ENCODE data around the gene PARP14. TPM values are rescaled to one million over a fixed set of nuclear protein-coding genes. Genes with fewer than 3 reads are reported as not detected.

The PARP14 gene
- polyA plus RNA-seq, 2 of the 4 experiments (the other 2 are of a cell fraction), result 7.5 to 23.6 TPM

- CTCF ChIA-PET, result interaction anchor here (0.9 to 2.0 kb wide), 5 partner anchors 8 to 294 kb away, joined by 3 to 14 read pairs (median 4); no protein-coding TSS in a partner anchor
- no peak for FAIRE-seq
Observed at GRCh38 chr3:122687298-122687697, 6.7 kb downstream of the PARP14 start.

GRCh38 chr3:122688996-122689395, 8.4 kb downstream of the PARP14 start:
- ChIA-PET CTCF (interaction anchor here (1.0 to 2.6 kb wide), 4 partner anchors 10 to 73 kb away, joined by 3 to 10 read pairs (median 4); no protein-coding TSS in a partner anchor), POLR2A (no interaction called here)
- 0 out of 6 replicates have a peak overlapping the region, but pooled peaks of 1 of the 2 experiments have one; percentile 17 for H3K27ac ChIP-seq
- WGBS (ENCODE audit: missing lambda C conversion rate), result 78% methylated on average over 4 of the region's 4 CpGs
- no peak for DNase-seq (ENCODE audit: low read depth in 1 of 2, low spot score in 1 of 2)
- H3K4me3 ChIP-seq, result no peak overlapping the region
- no peaks in the 10 kb centered on the region for H3K9me3 ChIP-seq
- no peak for FAIRE-seq
- TF ChIP-seq CBX8 (IDR thresholded peaks at IDR 0.05), result no peak
- no peak overlapping the region for H3K4me2 ChIP-seq
- H3K4me1 ChIP-seq, result peaks cover 21% of the 10 kb centered on the region
- ATAC-seq, result no peak

More at GRCh38 chr3:122687298-122687697, 6.7 kb downstream of the PARP14 start:
- no peak for TF ChIP-seq POLR2A (IDR thresholded peaks at IDR 0.05; ENCODE audit: low read length)
- TF ChIP-seq BHLHE40 (IDR thresholded peaks at IDR 0.05; ENCODE audit: low read depth, low read length), result no peak
- no peak for TF ChIP-seq CBX2 (IDR thresholded peaks at IDR 0.05; ENCODE audit: borderline replicate concordance, low read depth)
- no peak for TF ChIP-seq E2F6 (IDR thresholded peaks at IDR 0.05; ENCODE audit: borderline replicate concordance, low read depth)
- TF ChIP-seq HMGXB4 (CRISPR knock-in tag; IDR thresholded peaks at IDR 0.05; ENCODE audit: borderline replicate concordance), result no peak
- TF ChIP-seq BCL3 (IDR thresholded peaks at IDR 0.05), result no peak
- no peak for TF ChIP-seq RAD21 (conservative IDR thresholded peaks at IDR 0.05 in 1 of 2, IDR thresholded peaks at IDR 0.05 in 1 of 2)
- no peak for TF ChIP-seq RARB (CRISPR knock-in tag; IDR thresholded peaks at IDR 0.05)
- DNase-seq (ENCODE audit: low read depth in 1 of 2, low spot score in 1 of 2), result no peak
- Histone ChIP-seq H3K27ac (no peak overlapping the region), H3K4me1 (peaks cover 21% of the 10 kb centered on the region), H3K4me3 (no peak overlapping the region), H3K4me2 (no peak overlapping the region), H3K9me3 (no peaks in the 10 kb centered on the region)
- WGBS (ENCODE audit: missing lambda C conversion rate), result 96% methylated on average over 2 of the region's 2 CpGs
- POLR2A ChIA-PET, result no interaction called here
- no peak for ATAC-seq

GRCh38 chr3:122689587-122689986, 8.9 kb downstream of the PARP14 start:
- POLR2A ChIA-PET, result no interaction called here

GRCh38 chr3:122690096-122690495, 9.5 kb downstream of the PARP14 start:
- 96% methylated on average over 1 of the region's 1 CpG for WGBS (ENCODE audit: missing lambda C conversion rate)
- H3K27ac ChIP-seq, result 0 out of 6 replicates have a peak overlapping the region, but pooled peaks of 1 of the 2 experiments have one; percentile 6
- FAIRE-seq (no peak), DNase-seq (ENCODE audit: low read depth in 1 of 2, low spot score in 1 of 2) (no peak), ATAC-seq (no peak)
- no peak overlapping the region for H3K4me3 ChIP-seq
- no peaks in the 10 kb centered on the region for H3K9me3 ChIP-seq
- ChIA-PET POLR2A (no interaction called here), CTCF (interaction anchor here (0.8 to 2.6 kb wide), 3 partner anchors 11 to 231 kb away, joined by 3 to 10 read pairs (median 3); no protein-coding TSS in a partner anchor)
- no peak overlapping the region for H3K4me2 ChIP-seq
- peaks cover 21% of the 10 kb centered on the region for H3K4me1 ChIP-seq
- no peak for TF ChIP-seq ZFP36 (IDR thresholded peaks at IDR 0.05; ENCODE audit: borderline replicate concordance, partially characterized antibody)
- no peak for TF ChIP-seq CBX8 (IDR thresholded peaks at IDR 0.05)
- TF ChIP-seq BCL3 (IDR thresholded peaks at IDR 0.05), result no peak
- TF ChIP-seq HES2 (IDR thresholded peaks at IDR 0.05), result no peak
- TF ChIP-seq HOXA7 (CRISPR knock-in tag; IDR thresholded peaks at IDR 0.05), result no peak
- no peak for TF ChIP-seq SREBF2 (IDR thresholded peaks at IDR 0.05)
- no peak for TF ChIP-seq REST (IDR thresholded peaks at IDR 0.05)

More at GRCh38 chr3:122689587-122689986, 8.9 kb downstream of the PARP14 start:
- DNase-seq (ENCODE audit: low read depth in 1 of 2, low spot score in 1 of 2) (peak in 1 of 2 experiments; percentile 28), FAIRE-seq (no peak), ATAC-seq (peak; percentile 34 to 56; a peak in 2 of 6 replicates)
- Histone ChIP-seq H3K4me1 (peaks cover 21% of the 10 kb centered on the region), H3K4me3 (no peak overlapping the region), H3K9me3 (no peaks in the 10 kb centered on the region), H3K27ac (0 out of 6 replicates have a peak overlapping the region, but pooled peaks of 1 of the 2 experiments have one; percentile 17), H3K4me2 (peak overlapping the region; percentile 25; the same call in 2 of the 3 replicates)
- no peak for TF ChIP-seq FOSL2 (IDR thresholded peaks at IDR 0.05)
- no peak for TF ChIP-seq FOSL2 (CRISPR knock-in tag; IDR thresholded peaks at IDR 0.05)
- TF ChIP-seq HOXB13 (CRISPR knock-in tag; IDR thresholded peaks at IDR 0.05; ENCODE audit: low read depth), result no peak
- TF ChIP-seq ZNF302 (CRISPR knock-in tag; IDR thresholded peaks at IDR 0.05), result no peak
- TF ChIP-seq HDAC2 (IDR thresholded peaks at IDR 0.05), result no peak
- TF ChIP-seq GATA3 (IDR thresholded peaks at IDR 0.05; ENCODE audit: borderline replicate concordance), result no peak
- TF ChIP-seq CHD4 (IDR thresholded peaks at IDR 0.05; ENCODE audit: borderline replicate concordance), result no peak
- TF ChIP-seq SREBF2 (IDR thresholded peaks at IDR 0.05), result no peak
- no peak for TF ChIP-seq EHMT2 (IDR thresholded peaks at IDR 0.05; ENCODE audit: low read depth)
- TF ChIP-seq TP53 (CRISPR knock-in tag; IDR thresholded peaks at IDR 0.05), result no peak
- no peak for TF ChIP-seq ZFP36 (IDR thresholded peaks at IDR 0.05; ENCODE audit: borderline replicate concordance, partially characterized antibody)
- TF ChIP-seq RFX5 (IDR thresholded peaks at IDR 0.05), result no peak
- TF ChIP-seq HEYL (CRISPR knock-in tag; IDR thresholded peaks at IDR 0.05), result no peak
- TF ChIP-seq ZSCAN20 (CRISPR knock-in tag; IDR thresholded peaks at IDR 0.05), result no peak
- TF ChIP-seq JUN (IDR thresholded peaks at IDR 0.05), result no peak
- TF ChIP-seq POLR2A (IDR thresholded peaks at IDR 0.05; ENCODE audit: low read length), result no peak
- TF ChIP-seq ESRRA (IDR thresholded peaks at IDR 0.05; ENCODE audit: borderline replicate concordance, low read length), result no peak
- TF ChIP-seq FOXS1 (CRISPR knock-in tag; IDR thresholded peaks at IDR 0.05), result no peak
- 83% methylated on average over 2 of the region's 2 CpGs for WGBS (ENCODE audit: missing lambda C conversion rate)
- CTCF ChIA-PET, result interaction anchor here (0.8 to 2.6 kb wide), 5 partner anchors 11 to 231 kb away, joined by 3 to 10 read pairs (median 3); no protein-coding TSS in a partner anchor
